ENCODE data around the gene TBC1D16.

TBC1D16 gene

GRCh38 chr17:79952901-79953300, 82.8 kb downstream of the TBC1D16 start:
- no peak for DNase-seq

- peak in 1 of 51 donors; percentile 8 for DNase-seq
Measured at GRCh38 chr17:79952265-79952877, 83.3 kb downstream of the TBC1D16 start.

GRCh38 chr17:79951361-79952264, 84.1 kb downstream of the TBC1D16 start:
- DNase-seq, result peak in 44 of 51 donors; percentile 30 to 90 (median 70)

- peak in 40 of 51 donors; percentile 11 to 82 (median 54) for DNase-seq
Measured at GRCh38 chr17:79950751-79951150, 84.9 kb downstream of the TBC1D16 start.

GRCh38 chr17:79950306-79950705, 85.4 kb downstream of the TBC1D16 start:
- DNase-seq, result peak in 1 of 51 donors; percentile 27

GRCh38 chr17:79949656-79950209, 85.9 kb downstream of the TBC1D16 start:
- no peak for DNase-seq

- DNase-seq, result no peak
Measured at GRCh38 chr17:79948945-79949655, 86.6 kb downstream of the TBC1D16 start.

GRCh38 chr17:79948406-79948944, 87.2 kb downstream of the TBC1D16 start:
- no peak for DNase-seq

- DNase-seq, result no peak
Measured at GRCh38 chr17:79947351-79948031, 88.2 kb downstream of the TBC1D16 start.

- DNase-seq, result no peak
Measured at GRCh38 chr17:79946352-79947231, 89.1 kb downstream of the TBC1D16 start.

GRCh38 chr17:79945591-79946255, 89.9 kb downstream of the TBC1D16 start:
- no peak for DNase-seq

- no peak for DNase-seq
Measured at GRCh38 chr17:79944821-79945391, 90.8 kb downstream of the TBC1D16 start.

GRCh38 chr17:79944251-79944812, 91.3 kb downstream of the TBC1D16 start:
- DNase-seq, result no peak

- no peak for DNase-seq
Measured at GRCh38 chr17:79943347-79944241, 92.1 kb downstream of the TBC1D16 start.

- DNase-seq, result no peak
Measured at GRCh38 chr17:79942591-79943346, 92.9 kb downstream of the TBC1D16 start.

- DNase-seq, result no peak
Measured at GRCh38 chr17:79942011-79942405, 93.7 kb downstream of the TBC1D16 start.

Measured in hypothalamus (tissue), 51 donors.